Tibial nerve (tissue), 4 donors: ENCODE data around the gene HIP1.
"Not testable (repeated sequence)": the region's sequence is repeated elsewhere in the genome, so short reads cannot be mapped to it uniquely, and the experiment has no call there.

Experiments
- EP300 ChIP-seq, 2 donors: sonication (generic); formaldehyde crosslinking; IDR thresholded peaks; one replicate each; pipeline ENCODE4 v1.6.1; 2017; ENCODE audit warnings: antibody characterized with exemption in 2 of 2, mild to moderate bottlenecking in 1 of 2
- POLR2A ChIP-seq, 2 donors: fragments of 450-650 bp; IDR thresholded peaks; one replicate each; pipeline ENCODE4 v1.6.1; 2017; ENCODE audit warnings: antibody characterized with exemption in 2 of 2, mild to moderate bottlenecking in 2 of 2, moderate library complexity in 2 of 2
- TF ChIP-seq, protein P1 (sequence below), 5 experiments: fragments of 200-600 bp in 3 of 5; fragments of 450-650 bp in 2 of 5; sonication (generic) in 3 of 5; IDR thresholded peaks; one replicate each; pipeline ENCODE4 v1.5.1; 2016 to 2019; ENCODE audit warnings: antibody characterized with exemption in 5 of 5, mild to moderate bottlenecking in 3 of 5, moderate library complexity in 2 of 5

DNA sequence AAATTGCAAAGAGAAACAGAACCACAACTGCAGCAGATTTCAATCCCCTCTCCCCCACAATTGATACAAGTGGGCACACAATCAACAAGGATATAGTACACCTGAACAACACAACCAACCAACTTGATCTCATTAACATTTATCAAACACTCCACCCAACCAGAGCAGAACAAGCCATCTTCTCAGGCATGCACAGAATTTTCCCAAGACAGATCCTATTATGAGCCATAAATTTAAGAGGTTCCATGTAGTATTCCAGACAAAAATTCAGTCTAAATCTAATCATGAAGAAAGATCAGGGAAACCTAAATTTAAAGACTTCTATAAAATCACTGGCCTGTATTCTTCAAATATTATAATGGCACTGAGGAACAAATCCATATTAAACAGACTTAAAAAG lies 217.0 kb downstream of the HIP1 start:
- TF ChIP-seq, protein P1, sequence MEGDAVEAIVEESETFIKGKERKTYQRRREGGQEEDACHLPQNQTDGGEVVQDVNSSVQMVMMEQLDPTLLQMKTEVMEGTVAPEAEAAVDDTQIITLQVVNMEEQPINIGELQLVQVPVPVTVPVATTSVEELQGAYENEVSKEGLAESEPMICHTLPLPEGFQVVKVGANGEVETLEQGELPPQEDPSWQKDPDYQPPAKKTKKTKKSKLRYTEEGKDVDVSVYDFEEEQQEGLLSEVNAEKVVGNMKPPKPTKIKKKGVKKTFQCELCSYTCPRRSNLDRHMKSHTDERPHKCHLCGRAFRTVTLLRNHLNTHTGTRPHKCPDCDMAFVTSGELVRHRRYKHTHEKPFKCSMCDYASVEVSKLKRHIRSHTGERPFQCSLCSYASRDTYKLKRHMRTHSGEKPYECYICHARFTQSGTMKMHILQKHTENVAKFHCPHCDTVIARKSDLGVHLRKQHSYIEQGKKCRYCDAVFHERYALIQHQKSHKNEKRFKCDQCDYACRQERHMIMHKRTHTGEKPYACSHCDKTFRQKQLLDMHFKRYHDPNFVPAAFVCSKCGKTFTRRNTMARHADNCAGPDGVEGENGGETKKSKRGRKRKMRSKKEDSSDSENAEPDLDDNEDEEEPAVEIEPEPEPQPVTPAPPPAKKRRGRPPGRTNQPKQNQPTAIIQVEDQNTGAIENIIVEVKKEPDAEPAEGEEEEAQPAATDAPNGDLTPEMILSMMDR (IDR thresholded peaks at IDR 0.05) = not testable (repeated sequence)
- not testable (repeated sequence) for TF ChIP-seq POLR2A, EP300 (IDR thresholded peaks at IDR 0.05)
